HG03378 (cell line): ENCODE measurements around the gene SH3PXD2B.
"Not testable (repeated sequence)": the region's sequence is repeated elsewhere in the genome, so short reads cannot be mapped to it uniquely, and the experiment has no call there.

Experiments
- ATAC-seq: cut with Tn5 transposase; IDR thresholded peaks from one replicate; pipeline ENCODE4 v1.9.1; 2021; ENCODE audit warnings: mild to moderate bottlenecking, moderate library complexity; ENCODE audit not compliant: unreplicated experiment

SH3PXD2B gene

GRCh38 chr5:172373680-172374079, 80.6 kb downstream of the SH3PXD2B start:
- ATAC-seq: no peak

GRCh38 chr5:172371684-172372083, 82.6 kb downstream of the SH3PXD2B start:
- no peak for ATAC-seq

DNA sequence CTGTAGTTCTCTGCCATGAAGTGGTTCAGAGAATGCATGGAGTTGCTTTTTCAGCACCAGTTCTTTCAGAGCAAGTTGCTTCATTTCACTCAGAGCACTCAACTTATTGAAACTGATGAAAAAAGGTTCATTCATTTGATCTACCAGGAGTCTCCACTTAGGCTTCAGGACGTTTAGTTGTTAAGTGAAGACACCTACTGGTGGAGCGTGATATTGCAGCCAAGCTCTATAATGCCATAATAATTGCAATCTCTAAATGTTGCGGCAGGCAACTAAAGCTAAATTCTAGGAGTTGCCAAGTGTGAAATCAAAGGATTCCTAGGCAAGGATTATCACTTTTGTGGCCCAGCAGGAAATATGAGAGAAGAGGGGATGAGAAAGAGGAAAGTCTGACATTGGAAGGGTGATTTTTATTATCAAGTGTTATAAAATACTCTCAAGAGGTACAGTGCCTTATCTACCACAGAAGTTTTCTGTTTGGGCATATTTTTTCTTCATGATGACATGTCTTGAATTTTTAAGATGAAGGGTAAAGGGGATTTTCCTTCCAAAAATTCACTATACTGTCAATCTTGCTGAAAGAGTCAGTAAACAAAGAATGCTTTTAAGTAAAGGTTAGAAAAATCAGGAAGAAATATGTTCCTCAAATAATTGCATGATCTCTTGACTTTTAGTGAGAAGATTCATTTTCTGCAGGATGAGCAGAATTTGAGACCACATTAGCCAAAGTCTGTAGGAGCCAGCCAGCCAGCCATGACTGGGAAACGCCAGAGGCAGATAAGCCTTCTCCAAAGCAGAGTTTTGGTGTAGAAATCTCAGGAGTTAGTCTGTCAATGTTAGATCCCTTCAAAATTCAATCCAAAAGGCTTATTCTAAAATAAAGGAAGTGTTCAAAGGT, 83.4 kb downstream of the SH3PXD2B start:
- no peak for ATAC-seq

GRCh38 chr5:172370237-172370640, 84.1 kb downstream of the SH3PXD2B start:
- ATAC-seq: no peak

- not testable (repeated sequence) for ATAC-seq
These were observed 85.6 kb downstream of the SH3PXD2B start for GRCh38 chr5:172368699-172369098.

GRCh38 chr5:172365948-172366608, 88.2 kb downstream of the SH3PXD2B start:
- ATAC-seq: no peak

DNA sequence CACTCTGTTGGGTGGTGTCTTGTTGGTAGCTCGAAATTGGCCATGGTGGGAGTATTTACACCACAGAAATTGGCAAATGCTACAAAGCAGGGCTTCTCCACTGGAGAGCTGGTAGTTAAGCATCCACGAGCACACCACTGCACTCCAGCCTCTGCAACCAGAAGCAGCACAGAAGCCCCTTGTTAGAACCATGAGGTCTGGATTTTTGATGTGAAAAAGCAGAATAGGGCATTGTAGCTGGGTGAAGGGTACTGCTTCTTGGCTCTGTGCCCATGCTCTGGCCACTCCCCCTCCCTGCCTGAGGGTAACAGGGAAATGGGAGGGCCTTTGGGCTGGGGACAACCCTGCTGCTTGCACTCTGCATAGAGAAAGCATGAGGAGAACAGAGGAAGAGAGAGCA, 89.6 kb downstream of the SH3PXD2B start:
- ATAC-seq: no peak

- ATAC-seq: no peak
These were observed 91.6 kb downstream of the SH3PXD2B start for GRCh38 chr5:172362755-172363154.

- ATAC-seq: no peak
These were observed 92.6 kb downstream of the SH3PXD2B start for GRCh38 chr5:172361566-172362238.

DNA sequence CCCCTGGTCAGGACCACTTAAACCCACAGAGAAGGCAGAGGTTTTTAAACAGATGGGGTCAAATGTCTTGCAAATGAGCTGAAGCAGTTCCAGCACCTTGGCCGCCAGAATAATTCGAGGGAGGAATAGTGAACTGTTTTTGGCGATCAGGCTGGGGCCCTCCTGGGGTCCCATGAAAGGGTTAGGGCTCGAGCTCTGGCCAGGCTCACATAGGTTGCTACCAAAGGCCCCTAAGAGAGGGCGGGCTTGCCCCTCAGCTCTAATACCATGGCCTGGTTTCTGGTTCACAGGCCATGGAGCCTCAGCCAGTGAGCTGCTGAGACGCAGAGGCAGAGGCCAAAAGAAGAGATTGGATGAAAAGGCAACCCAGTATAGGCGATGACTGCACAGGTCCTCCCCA, 96.0 kb downstream of the SH3PXD2B start:
- ATAC-seq: no peak

- no peak for ATAC-seq
These were observed 97.8 kb downstream of the SH3PXD2B start for GRCh38 chr5:172356527-172356926.

DNA sequence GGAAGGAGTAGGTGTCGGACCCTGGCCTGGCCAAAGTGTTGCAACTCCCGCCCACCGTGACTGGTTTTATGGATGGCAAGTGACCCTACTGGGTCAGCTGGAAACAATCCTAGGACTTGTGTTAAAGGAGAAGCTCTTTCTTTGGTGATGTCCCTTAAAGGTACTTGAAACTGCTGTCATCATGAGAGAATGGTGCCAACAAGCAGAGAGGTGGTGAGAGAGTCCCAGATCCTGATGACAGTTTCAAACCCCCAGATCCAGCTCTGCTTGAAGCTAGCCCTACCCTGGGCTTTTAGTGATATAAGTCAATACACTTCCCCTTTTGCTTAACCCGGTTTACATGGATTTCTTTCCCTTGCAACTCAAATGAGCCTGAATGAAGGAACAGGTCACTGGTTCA, 98.3 kb downstream of the SH3PXD2B start:
- ATAC-seq: no peak

GRCh38 chr5:172353846-172354245, 100.5 kb downstream of the SH3PXD2B start:
- no peak for ATAC-seq

- no peak for ATAC-seq
These were observed 101.0 kb downstream of the SH3PXD2B start for GRCh38 chr5:172353271-172353812.

- ATAC-seq: not testable (repeated sequence)
These were observed 101.8 kb downstream of the SH3PXD2B start for GRCh38 chr5:172352526-172352925.

DNA sequence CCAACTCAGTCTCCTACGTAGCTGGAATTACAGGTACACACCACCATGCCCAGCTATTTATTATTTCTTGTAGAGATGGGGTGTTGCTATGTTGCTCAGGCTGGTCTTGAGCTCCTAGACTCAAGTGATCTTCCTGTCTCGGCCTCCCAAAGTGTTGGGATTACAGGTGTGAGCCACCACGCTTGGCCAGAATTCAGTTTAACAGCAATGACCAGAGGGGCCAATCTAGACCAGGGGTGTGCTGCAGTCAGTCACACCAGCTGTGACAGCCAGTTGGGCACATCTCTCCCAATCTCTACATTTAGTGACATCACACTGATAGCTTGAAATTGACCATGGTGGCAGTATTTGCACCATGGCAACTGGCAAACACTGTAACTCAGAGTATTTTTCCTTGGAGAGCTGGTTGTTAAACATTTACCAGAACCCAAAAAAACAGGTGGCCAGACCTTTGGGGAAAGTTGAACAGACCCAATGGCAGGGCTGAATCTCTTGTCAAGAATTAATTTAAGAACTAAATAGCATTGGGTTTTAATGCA, 103.0 kb downstream of the SH3PXD2B start:
- no peak for ATAC-seq

GRCh38 chr5:172350212-172351181, 103.8 kb downstream of the SH3PXD2B start:
- no peak for ATAC-seq

- ATAC-seq: not testable (repeated sequence)
These were observed 105.6 kb downstream of the SH3PXD2B start for GRCh38 chr5:172348733-172349132.

- ATAC-seq: no peak
These were observed 106.2 kb downstream of the SH3PXD2B start for GRCh38 chr5:172348084-172348483.

DNA sequence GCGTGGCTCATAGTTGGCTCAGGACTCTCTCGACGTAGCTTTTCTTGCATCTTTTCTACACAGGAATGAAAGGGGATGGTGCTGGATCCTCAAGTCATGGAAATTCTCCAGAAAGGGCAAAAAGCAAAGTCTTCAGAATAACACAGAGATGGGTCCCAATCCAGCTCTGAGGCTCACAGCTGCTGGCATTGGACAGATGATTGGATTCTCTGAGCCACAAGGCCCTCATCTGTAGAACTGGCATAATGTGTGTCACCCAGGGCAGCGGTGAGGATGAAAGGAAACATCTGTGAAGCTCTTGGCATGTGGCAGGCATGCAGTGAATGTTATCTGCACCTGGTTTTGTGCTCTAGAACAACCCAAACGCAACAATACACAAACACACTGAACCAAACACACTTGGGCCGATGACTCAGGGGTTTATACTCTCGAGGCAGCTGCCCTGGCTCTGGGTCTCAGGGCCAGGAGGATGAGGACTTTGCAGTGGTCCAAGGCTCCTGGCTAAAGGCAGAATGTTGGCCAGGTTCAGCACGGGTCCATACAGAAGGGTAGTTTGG, 106.8 kb downstream of the SH3PXD2B start:
- ATAC-seq: no peak
